Pancreas (tissue), 10 donors: ENCODE results near the gene GPR173. TPM values are rescaled to one million over a fixed set of nuclear protein-coding genes. Genes with fewer than 3 reads are reported as not detected.

Experiments used
- ATAC-seq, 4 donors: fragments of 200-7000 bp; cut with Tn5 transposase; one replicate each; pipeline versions ENCODE4 v1.8.0 to v1.9.1; 2020; ENCODE audit warnings: mild to moderate bottlenecking in 4 of 4, moderate library complexity in 4 of 4
- DNase-seq, 6 donors: peaks; one replicate each; pipeline ENCODE4 v3.0.0-alpha.2; 2020
- FAIRE-seq: peaks from 2 replicates; lab custom pipeline; 2012; peaks lifted over from hg19 to GRCh38; lab: Jason Lieb, UNC
- H3K27ac ChIP-seq, 4 donors: fragments of 200-600 bp; sonication (generic); 1 replicate in 3 of 4; 2 replicates in 1 of 4; pipeline versions ENCODE4 v1.5.0 to v1.8.0; 2020
- H3K27me3 ChIP-seq, 4 donors: fragments of 200-600 bp; one replicate each; pipeline ENCODE4 v1.8.0; 2021
- H3K36me3 ChIP-seq, 3 donors: fragments of 200-600 bp; sonication (generic) in 1 of 3; one replicate each; pipeline versions ENCODE4 v1.5.0 to v1.8.0; 2020 to 2021
- H3K4me1 ChIP-seq, 3 donors: fragments of 200-600 bp; one replicate each; pipeline ENCODE4 v1.8.0; 2021
- H3K4me3 ChIP-seq, 4 donors: fragments of 200-600 bp; sonication (generic) in 2 of 4; one replicate each; pipeline versions ENCODE4 v1.5.0 to v1.8.0; 2020 to 2021
- H3K9me3 ChIP-seq, 4 donors: fragments of 200-600 bp; one replicate each; pipeline ENCODE4 v1.8.0; 2021
- WGBS, 2 donors: extraction: QIAGEN DNeasy Blood & Tissue Kit; methylation state at CpG; one replicate each; pipeline ENCODE4 v1.1.7; 2013; 5-methylcytosine and 5-hydroxymethylcytosine counted together
- intact Hi-C, 3 donors: fragments of 100-400 bp; cut with DNase I; formaldehyde crosslinking; loops; one replicate each; pipeline versions ENCODE4 v1.11.1 to v1.14.2; 2022
- polyA plus RNA-seq, 2 donors: library from polyadenylated mRNA; stranded (reverse); fragments of 200-250 nt; gene quantifications; one replicate each; pipeline ENCODE4 v1.2.3, GENCODE V29; 2013
- total RNA-seq, 6 donors: library from RNA; stranded (reverse); fragmentation: NEBNext Ultra II Directional in 4 of 6; extraction: Animal tissue kit (Norgen Biotek cat#: 25700) in 4 of 6; gene quantifications; one replicate each; pipeline versions ENCODE4 v1.2.1 to v1.2.4, GENCODE V29; 2021 to 2023
- TF ChIP-seq, protein P1 (sequence below), 4 donors: fragments of 200-600 bp; sonication (generic) in 3 of 4; IDR thresholded peaks; one replicate each; pipeline versions ENCODE4 v1.5.0 to v1.8.0; 2021; ENCODE audit warnings: antibody characterized with exemption in 4 of 4
- donor health status: healthy with polysubstance abuse.
- donor health status: DM: no; HTN: no; CAD: no; lungs with moderate emphysema.
- donor health status: DM: no; HTN: no; CAD: no.
- donor health status: control.
- donor health status: control.
- donor health status: Bipolar disorder and iron deficiency.
- donor health status: DM: yes; HTN: yes; CAD: no.
- donor health status: DM: no; HTN: no; CAD: no.
- donor health status: DM: no; HTN: no; CAD: no.
- donor health status: DM: yes; HTN: yes; CAD: no.

Gene GPR173
- total and polyA plus RNA-seq, 8 donors: 0.20 to 1.9 (median 0.54) TPM

GRCh38 chrX:53076671-53077070 lies 28.1 kb downstream of the GPR173 start:
- Histone ChIP-seq H3K36me3 (no peaks in the 10 kb centered on the region), H3K4me1 (no peaks in the 10 kb centered on the region), H3K27ac (no peak overlapping the region), H3K4me3 (no peak overlapping the region), H3K27me3 (no peaks in the 10 kb centered on the region), H3K9me3 (no peaks in the 10 kb centered on the region)
- FAIRE-seq (no peak), ATAC-seq (no peak), DNase-seq (no peak)
- intact Hi-C loops: no loop called here
- TF ChIP-seq, protein P1, sequence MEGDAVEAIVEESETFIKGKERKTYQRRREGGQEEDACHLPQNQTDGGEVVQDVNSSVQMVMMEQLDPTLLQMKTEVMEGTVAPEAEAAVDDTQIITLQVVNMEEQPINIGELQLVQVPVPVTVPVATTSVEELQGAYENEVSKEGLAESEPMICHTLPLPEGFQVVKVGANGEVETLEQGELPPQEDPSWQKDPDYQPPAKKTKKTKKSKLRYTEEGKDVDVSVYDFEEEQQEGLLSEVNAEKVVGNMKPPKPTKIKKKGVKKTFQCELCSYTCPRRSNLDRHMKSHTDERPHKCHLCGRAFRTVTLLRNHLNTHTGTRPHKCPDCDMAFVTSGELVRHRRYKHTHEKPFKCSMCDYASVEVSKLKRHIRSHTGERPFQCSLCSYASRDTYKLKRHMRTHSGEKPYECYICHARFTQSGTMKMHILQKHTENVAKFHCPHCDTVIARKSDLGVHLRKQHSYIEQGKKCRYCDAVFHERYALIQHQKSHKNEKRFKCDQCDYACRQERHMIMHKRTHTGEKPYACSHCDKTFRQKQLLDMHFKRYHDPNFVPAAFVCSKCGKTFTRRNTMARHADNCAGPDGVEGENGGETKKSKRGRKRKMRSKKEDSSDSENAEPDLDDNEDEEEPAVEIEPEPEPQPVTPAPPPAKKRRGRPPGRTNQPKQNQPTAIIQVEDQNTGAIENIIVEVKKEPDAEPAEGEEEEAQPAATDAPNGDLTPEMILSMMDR (IDR thresholded peaks at IDR 0.05): no peak
- WGBS, 2 donors: 91 to 96% methylated on average over 21 of the region's 21 CpGs

GRCh38 chrX:53077207-53078197 lies 28.9 kb downstream of the GPR173 start:
- Histone ChIP-seq H3K27ac (no peak overlapping the region), H3K4me1 (no peaks in the 10 kb centered on the region), H3K4me3 (no peak overlapping the region), H3K9me3 (no peaks in the 10 kb centered on the region), H3K36me3 (no peaks in the 10 kb centered on the region), H3K27me3 (no peaks in the 10 kb centered on the region)
- intact Hi-C loops: no loop called here
- ATAC-seq (no peak), FAIRE-seq (no peak), DNase-seq (peak in 1 of 6 donors; percentile 80)
- WGBS, 2 donors: 88 to 89% methylated on average over 27 of the region's 27 CpGs
- TF ChIP-seq, protein P1 (IDR thresholded peaks at IDR 0.05): no peak

DNA sequence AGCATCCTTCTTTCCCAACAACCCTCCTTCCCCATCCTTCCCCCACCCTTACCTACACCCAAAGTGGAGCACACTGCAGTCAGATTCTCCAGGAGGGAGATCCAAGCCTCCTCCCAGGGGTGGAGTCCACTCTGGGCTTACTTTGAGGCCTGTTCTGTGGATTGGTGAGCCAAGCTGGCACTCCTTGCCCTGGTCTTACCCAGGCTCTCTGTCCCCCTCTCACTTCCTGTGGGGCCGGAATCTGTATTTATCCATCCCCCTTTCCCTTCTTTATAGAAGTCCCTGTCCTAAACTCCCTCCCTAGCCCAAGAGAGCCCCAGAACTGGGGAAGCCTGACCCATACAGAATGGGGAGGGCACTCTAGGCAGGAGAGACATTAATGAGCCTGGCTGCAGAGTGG lies 30.4 kb downstream of the GPR173 start:
- TF ChIP-seq, protein P1 (IDR thresholded peaks at IDR 0.05): no peak
- intact Hi-C loops: no loop called here
- WGBS, 2 donors: 86 to 90% methylated on average over 1 of the region's 1 CpG
- no peak for DNase-seq
- H3K9me3 ChIP-seq: no peaks in the 10 kb centered on the region
- ATAC-seq: no peak
- H3K27ac ChIP-seq: no peak overlapping the region
- no peaks in the 10 kb centered on the region for H3K27me3 ChIP-seq
- no peaks in the 10 kb centered on the region for H3K36me3 ChIP-seq
- FAIRE-seq: no peak
- H3K4me3 ChIP-seq: no peak overlapping the region
- no peaks in the 10 kb centered on the region for H3K4me1 ChIP-seq

DNA sequence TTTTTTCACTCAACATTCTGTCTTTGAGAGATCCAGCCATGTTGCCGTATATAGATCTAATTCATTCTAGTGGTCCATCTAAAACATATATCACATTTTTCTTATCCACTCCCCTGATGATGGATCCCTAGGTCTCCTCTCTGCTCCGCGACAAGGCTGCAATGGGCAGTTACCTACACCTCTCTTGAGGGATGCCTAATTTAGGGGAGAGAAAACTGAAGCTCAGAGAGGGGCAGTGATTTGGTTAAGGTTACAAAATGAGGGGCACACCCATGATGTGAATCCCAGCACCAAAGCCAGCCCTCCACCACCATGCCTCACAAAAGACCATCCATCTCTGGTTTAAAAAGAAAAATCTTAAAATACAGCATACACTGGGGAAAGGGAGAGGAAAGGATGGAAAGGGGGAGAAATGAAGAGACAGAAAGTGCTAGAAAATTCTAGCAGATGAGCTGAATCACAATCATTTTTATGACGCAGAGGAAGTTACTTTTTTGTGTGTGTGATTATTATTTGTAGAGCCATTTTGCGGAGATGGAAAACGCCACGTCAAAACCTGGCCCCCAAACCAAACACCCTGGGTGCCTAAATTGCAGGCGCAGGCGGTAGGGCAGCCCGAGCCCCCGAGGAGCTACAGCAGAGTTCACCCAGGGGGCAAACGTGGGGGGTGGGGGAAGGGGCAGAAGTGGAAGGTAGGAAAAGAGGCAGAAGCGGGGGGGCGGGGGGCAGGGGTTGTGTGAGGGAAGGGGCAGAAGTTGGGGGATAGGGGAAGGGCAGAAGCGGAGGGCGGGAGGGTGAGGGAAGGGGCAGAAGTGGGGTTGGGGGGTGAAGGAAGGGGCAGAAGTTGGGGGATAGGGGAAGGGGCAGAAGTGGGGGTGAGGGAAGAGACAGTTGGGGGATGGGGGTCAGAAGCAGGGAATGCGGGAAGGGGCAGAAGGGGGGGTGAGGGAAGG lies 32.3 kb downstream of the GPR173 start:
- FAIRE-seq (no peak), DNase-seq (no peak), ATAC-seq (no peak)
- Histone ChIP-seq H3K4me1 (no peaks in the 10 kb centered on the region), H3K27me3 (no peaks in the 10 kb centered on the region), H3K4me3 (no peak overlapping the region), H3K36me3 (no peaks in the 10 kb centered on the region), H3K27ac (peak overlapping the region in 2 of 4 donors; percentile 58 to 79), H3K9me3 (no peaks in the 10 kb centered on the region)
- intact Hi-C loops: no loop called here
- TF ChIP-seq, protein P1 (IDR thresholded peaks at IDR 0.05): no peak
- 28 to 42% methylated on average over 17 of the region's 17 CpGs for WGBS, 2 donors
